AG04450 (cell line): ENCODE measurements around the gene SUDS3. TPM values are rescaled to one million over a fixed set of nuclear protein-coding genes. Genes with fewer than 3 reads are reported as not detected.

Experiments
- CTCF ChIA-PET: fragments of 300-600, 350-600 bp; formaldehyde crosslinking; extraction: SDS; loops from one replicate; lab custom pipeline; 2022; ENCODE audit warnings: antibody characterized with exemption, inconsistent platforms; lab: Charles Lee
- POLR2A ChIA-PET: fragments of 350-600 bp; formaldehyde crosslinking; extraction: SDS; loops from one replicate; lab custom pipeline; 2021; ENCODE audit warnings: antibody characterized with exemption, inconsistent platforms; lab: Yijun Ruan, JAX
- DNase-seq: peaks from one replicate; pipeline ENCODE4 v3.0.0-alpha.2; 2011; ENCODE audit warnings: low read depth, low spot score
- H3K27ac ChIP-seq: one replicate; pipeline ENCODE4 v1.5.1; 2012; ENCODE audit warnings: low read depth, low read length, control low read depth
- H3K27me3 ChIP-seq: one replicate; pipeline ENCODE4 v1.6.0; 2012; ENCODE audit warnings: low read length; ENCODE audit not compliant: control insufficient read depth, insufficient read depth
- H3K4me3 ChIP-seq: 2 replicates; pipeline ENCODE4 v1.5.1; 2011; ENCODE audit warnings: mild to moderate bottlenecking, low read depth, low read length, control low read depth
- H3K9me3 ChIP-seq: 2 replicates; pipeline ENCODE4 v1.5.1; 2012; ENCODE audit warnings: low read length; ENCODE audit not compliant: control insufficient read depth, insufficient read depth
- CTCF ChIP-seq: IDR thresholded peaks from 2 replicates; pipeline ENCODE4 v1.5.1; 2011; ENCODE audit warnings: low read depth, low read length, control low read depth, inconsistent platforms
- polyA plus RNA-seq: library from polyadenylated mRNA; depleted of rRNA; stranded (reverse); fragments of >200 nt; gene quantifications from 2 replicates; pipeline ENCODE4 v1.2.3, GENCODE V29; 2011

SUDS3 gene
- polyA plus RNA-seq, 1 experiment = 28.9 TPM

GRCh38 chr12:118420673-118421072 is 44.3 kb downstream of the SUDS3 start:
- ChIA-PET CTCF (no interaction called here), POLR2A (no interaction called here)
- no peak for TF ChIP-seq CTCF
- DNase-seq = no peak
- no peaks in the 10 kb centered on the region for H3K9me3 ChIP-seq
- no peaks in the 10 kb centered on the region for H3K27me3 ChIP-seq
- H3K27ac ChIP-seq = no peak overlapping the region
- H3K4me3 ChIP-seq = no peak overlapping the region

GRCh38 chr12:118424884-118425283 is 48.5 kb downstream of the SUDS3 start:
- no peak for DNase-seq
- ChIA-PET POLR2A (no interaction called here), CTCF (interaction anchor here (0.6 to 1.0 kb wide), 3 partner anchors 20 to 304 kb away, joined by 3 read pairs; partner anchors contain the start of gene TAOK3)

GRCh38 chr12:118425364-118425763 is 49.0 kb downstream of the SUDS3 start:
- CTCF ChIA-PET = interaction anchor here (1.0 to 2.5 kb wide), 3 partner anchors 20 to 304 kb away, joined by 3 to 12 read pairs (median 3); no protein-coding TSS in a partner anchor
- Histone ChIP-seq H3K4me3 (no peak overlapping the region), H3K9me3 (no peaks in the 10 kb centered on the region), H3K27me3 (no peaks in the 10 kb centered on the region), H3K27ac (no peak overlapping the region)
- no peak for TF ChIP-seq CTCF
- DNase-seq = no peak
- POLR2A ChIA-PET = no interaction called here

More at GRCh38 chr12:118424884-118425283, 48.5 kb downstream of the SUDS3 start:
- H3K27ac ChIP-seq = no peak overlapping the region
- no peaks in the 10 kb centered on the region for H3K9me3 ChIP-seq
- H3K4me3 ChIP-seq = no peak overlapping the region
- H3K27me3 ChIP-seq = no peaks in the 10 kb centered on the region
- TF ChIP-seq CTCF = no peak

GRCh38 chr12:118427819-118428218 is 51.5 kb downstream of the SUDS3 start:
- POLR2A ChIA-PET = no interaction called here
- CTCF ChIA-PET = interaction anchor here (2.5 kb wide), 1 partner anchor 23 kb away, joined by 12 read pairs; no protein-coding TSS in a partner anchor
- TF ChIP-seq CTCF = no peak
- Histone ChIP-seq H3K27ac (no peak overlapping the region), H3K9me3 (no peaks in the 10 kb centered on the region; the same call in 1 of the 2 replicates), H3K27me3 (no peaks in the 10 kb centered on the region), H3K4me3 (no peak overlapping the region)
- DNase-seq = no peak

GRCh38 chr12:118428643-118429042 is 52.3 kb downstream of the SUDS3 start:
- POLR2A ChIA-PET = no interaction called here
- no peaks in the 10 kb centered on the region for H3K27me3 ChIP-seq
- H3K4me3 ChIP-seq = no peak overlapping the region
- DNase-seq = no peak
- CTCF ChIA-PET = no interaction called here
- no peak overlapping the region for H3K27ac ChIP-seq
- no peaks in the 10 kb centered on the region; the same call in 1 of the 2 replicates for H3K9me3 ChIP-seq
- TF ChIP-seq CTCF = no peak
